Effector memory CD4-positive, alpha-beta T cell (primary cell): Measurements from ENCODE around the gene NAGS.

Experiments used
- DNase-seq, 3 donors: peaks; one replicate each; pipeline ENCODE4 v3.0.0-alpha.2; 2020
- H3K27ac ChIP-seq: 2 replicates; pipeline ENCODE4 v1.7.0; 2013; ENCODE audit warnings: mild to moderate bottlenecking, low read length, moderate library complexity; ENCODE audit not compliant: insufficient read depth, poor library complexity, severe bottlenecking
- H3K27me3 ChIP-seq: replicated peaks from 2 replicates; pipeline ENCODE4 v1.7.0; 2013; ENCODE audit warnings: mild to moderate bottlenecking, low read length; ENCODE audit not compliant: insufficient read depth, control insufficient read depth, poor library complexity, severe bottlenecking
- H3K36me3 ChIP-seq: 2 replicates; pipeline ENCODE4 v1.7.0; 2013; ENCODE audit warnings: mild to moderate bottlenecking, low read length, moderate library complexity; ENCODE audit not compliant: control insufficient read depth, insufficient read depth
- H3K4me1 ChIP-seq: 2 replicates; pipeline ENCODE4 v1.7.0; 2013; ENCODE audit warnings: low read length, mild to moderate bottlenecking; ENCODE audit not compliant: control insufficient read depth, insufficient read depth, poor library complexity, severe bottlenecking
- H3K4me3 ChIP-seq: 2 replicates; pipeline ENCODE4 v1.7.0; 2013; ENCODE audit warnings: low read length, low read depth, mild to moderate bottlenecking; ENCODE audit not compliant: insufficient read depth, poor library complexity, severe bottlenecking
- H3K9me3 ChIP-seq: 2 replicates; pipeline ENCODE4 v1.7.0; 2013; ENCODE audit warnings: mild to moderate bottlenecking, low read length, moderate library complexity; ENCODE audit not compliant: control insufficient read depth

Gene NAGS

DNA sequence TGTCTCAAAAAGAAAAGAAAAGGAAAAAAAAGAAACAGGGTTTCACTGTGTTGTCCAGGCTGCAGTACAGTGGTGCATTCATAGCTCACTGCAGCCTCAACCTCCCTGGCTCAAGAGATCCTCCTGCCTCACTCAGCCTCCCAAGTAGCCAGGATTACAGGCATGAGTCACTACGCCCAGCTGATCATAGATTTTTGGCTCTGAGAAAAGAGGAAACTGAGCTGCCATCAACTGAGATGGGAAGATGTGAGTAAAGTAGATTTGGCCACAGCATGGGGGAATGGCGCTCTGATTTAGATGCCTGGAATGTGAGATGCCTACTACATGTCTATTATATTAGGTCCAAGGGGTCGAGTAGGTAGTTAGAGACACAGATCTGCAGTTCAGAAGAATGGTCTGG lies 5.9 kb upstream of the NAGS start:
- Histone ChIP-seq H3K4me3 (no peak overlapping the region), H3K4me1 (no peaks in the 10 kb centered on the region), H3K9me3 (no peaks in the 10 kb centered on the region), H3K36me3 (no peaks in the 10 kb centered on the region), H3K27ac (no peak overlapping the region), H3K27me3 (peaks cover 10% of the 10 kb centered on the region)
- no peak for DNase-seq

DNA sequence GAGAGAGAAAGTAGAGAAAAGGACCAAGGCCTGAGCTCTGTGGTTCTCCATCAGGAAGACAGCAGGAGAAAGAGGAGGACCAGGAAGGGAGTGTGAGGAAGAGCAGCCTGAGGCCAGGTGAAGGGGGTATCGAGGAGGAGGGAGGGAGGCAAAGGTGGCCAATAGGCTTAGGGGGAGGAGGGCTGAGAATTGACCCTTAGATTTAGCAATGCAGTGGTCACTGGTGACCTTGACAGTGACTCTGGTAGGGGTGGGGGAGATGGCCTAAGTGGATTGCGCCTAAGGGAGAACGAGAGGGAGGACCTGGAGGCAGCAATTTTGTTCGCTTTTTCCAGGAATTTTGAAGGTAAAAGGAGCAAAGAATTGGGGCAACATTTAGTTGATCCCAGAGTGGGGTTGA lies 5.4 kb upstream of the NAGS start:
- H3K36me3 ChIP-seq, result no peaks in the 10 kb centered on the region
- no peaks in the 10 kb centered on the region for H3K9me3 ChIP-seq
- H3K4me1 ChIP-seq, result no peaks in the 10 kb centered on the region
- H3K27me3 ChIP-seq, result peaks cover 10% of the 10 kb centered on the region
- no peak overlapping the region for H3K4me3 ChIP-seq
- DNase-seq, result no peak
- H3K27ac ChIP-seq, result no peak overlapping the region

DNA sequence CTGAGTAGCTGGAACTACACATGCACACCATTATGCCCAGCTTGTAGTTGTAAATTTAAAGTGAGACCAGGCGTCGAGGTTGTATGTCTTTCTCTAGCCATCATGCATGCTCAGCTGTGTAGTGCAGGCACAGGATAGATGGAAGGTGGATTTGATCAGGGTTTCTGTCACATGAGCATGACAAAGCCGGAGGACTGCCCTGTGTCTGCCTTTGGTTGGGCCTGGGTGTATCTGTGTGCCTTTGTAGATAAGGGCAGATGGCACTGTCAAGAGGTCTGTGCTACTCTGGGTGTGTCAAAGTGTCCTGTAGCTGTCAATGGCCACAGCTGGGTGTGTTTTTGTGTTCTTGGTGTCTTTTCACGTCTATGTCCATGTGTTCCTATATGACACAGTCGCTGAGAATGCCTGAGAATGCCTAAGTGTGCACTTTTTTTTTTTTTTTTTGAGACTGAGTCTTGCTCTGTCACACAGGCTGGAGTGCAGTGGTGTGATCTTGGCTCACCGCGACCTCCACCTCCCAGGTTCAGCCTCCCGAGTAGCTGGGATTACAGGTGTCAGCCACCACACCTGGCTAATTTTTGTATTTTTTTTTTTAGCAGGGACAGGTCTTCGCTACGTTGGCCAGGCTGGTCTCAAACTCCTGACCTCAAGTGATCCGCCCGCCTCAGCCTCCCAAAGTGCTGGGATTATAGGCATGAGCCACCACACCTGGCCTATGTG lies 4.1 kb upstream of the NAGS start:
- no peak overlapping the region for H3K27ac ChIP-seq
- H3K9me3 ChIP-seq, result no peaks in the 10 kb centered on the region
- H3K4me1 ChIP-seq, result peaks cover 6% of the 10 kb centered on the region
- H3K36me3 ChIP-seq, result no peaks in the 10 kb centered on the region
- H3K27me3 ChIP-seq, result peaks cover 5% of the 10 kb centered on the region
- no peak overlapping the region for H3K4me3 ChIP-seq
- DNase-seq, result no peak

DNA sequence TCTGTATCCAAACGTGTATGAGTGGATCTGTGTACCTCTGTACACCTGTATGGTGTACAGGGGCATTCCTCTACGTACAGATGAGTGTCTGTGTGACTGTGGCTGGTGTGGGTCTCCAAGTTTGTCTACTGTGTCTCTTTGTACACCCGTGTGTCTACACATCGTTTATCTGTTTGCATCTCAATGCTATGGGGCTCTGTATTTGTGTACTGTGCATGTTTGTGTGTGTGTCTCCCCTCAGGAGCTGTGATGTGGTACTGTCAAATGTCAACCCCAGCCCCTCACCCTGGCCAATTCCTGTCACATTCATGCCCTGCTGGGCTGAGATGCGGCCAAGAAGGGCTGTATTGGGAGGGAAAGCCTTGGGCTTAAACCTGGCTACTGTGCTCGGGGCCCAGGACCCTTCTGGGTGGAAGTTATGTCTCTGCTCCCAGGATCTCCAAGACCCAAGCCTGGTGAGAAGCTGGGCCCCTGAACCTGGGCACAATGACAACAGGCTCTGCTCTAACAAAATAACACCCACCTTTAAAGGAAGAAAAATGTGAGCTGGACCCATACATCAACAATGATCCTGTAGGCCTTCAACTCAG lies 3.5 kb upstream of the NAGS start:
- Histone ChIP-seq H3K4me1 (peaks cover 10% of the 10 kb centered on the region), H3K9me3 (no peaks in the 10 kb centered on the region), H3K27me3 (peaks cover 3% of the 10 kb centered on the region), H3K27ac (no peak overlapping the region), H3K4me3 (no peak overlapping the region), H3K36me3 (no peaks in the 10 kb centered on the region)
- DNase-seq, result no peak

DNA sequence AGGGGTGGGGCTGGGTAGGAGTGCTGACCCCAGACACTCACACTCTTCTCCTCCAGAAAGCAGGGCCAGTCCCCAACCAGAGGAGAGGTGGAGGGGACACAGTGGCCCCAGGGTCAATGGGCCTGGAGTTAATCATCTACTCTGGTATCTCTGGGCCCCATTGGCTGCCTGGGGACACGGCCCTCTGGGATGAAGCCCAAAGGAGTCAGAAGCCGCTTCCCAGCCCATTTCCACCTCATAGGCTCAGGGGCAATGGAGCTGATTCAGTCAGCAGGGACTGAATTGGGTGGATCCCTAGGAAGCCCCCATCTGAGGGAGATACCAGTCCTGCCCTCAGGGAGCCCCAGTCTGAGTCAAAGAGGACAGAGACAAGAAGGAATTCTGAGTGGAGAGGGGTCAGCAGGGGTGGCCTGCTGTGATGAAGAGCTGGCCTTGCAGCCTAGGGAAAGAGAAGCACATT lies 2.9 kb upstream of the NAGS start:
- no peak for DNase-seq
- Histone ChIP-seq H3K27ac (no peak overlapping the region), H3K27me3 (no peaks in the 10 kb centered on the region), H3K4me1 (peaks cover 16% of the 10 kb centered on the region), H3K36me3 (no peaks in the 10 kb centered on the region), H3K9me3 (no peaks in the 10 kb centered on the region), H3K4me3 (no peak overlapping the region)

DNA sequence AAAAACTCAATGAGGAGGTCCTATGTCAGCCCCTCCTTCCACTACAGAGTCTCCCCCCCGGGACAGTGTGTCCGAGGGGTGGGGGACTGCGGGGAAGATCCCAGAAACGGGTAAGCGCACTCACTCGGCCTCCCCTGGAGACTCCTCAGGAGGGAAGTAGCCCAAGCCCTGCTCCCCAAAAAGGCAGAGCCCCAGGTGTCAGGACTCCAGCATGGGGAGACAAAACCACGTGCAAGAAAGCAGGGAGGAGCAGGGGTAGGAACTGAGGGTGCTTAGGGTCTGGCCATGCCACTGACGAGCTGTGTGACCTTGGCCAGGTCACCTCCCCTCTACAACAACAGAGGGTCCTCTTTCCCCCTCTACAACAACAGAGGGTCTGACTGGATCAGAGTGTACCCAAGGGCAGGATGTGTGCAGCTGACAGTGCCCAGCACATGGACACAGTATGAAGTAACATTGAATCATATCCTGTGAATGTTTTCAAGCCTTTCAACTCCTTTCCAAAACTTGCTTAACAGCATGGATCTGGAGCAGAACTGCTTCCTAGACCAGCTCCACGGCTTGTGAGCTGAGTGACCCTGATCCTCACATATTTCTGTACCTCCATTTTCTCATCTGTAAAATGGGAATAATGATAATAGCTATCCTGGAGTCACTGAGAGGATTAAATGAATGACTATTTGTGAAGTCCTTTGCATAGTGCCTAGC lies 2.1 kb upstream of the NAGS start:
- no peaks in the 10 kb centered on the region for H3K9me3 ChIP-seq
- H3K27me3 ChIP-seq, result no peaks in the 10 kb centered on the region

DNA sequence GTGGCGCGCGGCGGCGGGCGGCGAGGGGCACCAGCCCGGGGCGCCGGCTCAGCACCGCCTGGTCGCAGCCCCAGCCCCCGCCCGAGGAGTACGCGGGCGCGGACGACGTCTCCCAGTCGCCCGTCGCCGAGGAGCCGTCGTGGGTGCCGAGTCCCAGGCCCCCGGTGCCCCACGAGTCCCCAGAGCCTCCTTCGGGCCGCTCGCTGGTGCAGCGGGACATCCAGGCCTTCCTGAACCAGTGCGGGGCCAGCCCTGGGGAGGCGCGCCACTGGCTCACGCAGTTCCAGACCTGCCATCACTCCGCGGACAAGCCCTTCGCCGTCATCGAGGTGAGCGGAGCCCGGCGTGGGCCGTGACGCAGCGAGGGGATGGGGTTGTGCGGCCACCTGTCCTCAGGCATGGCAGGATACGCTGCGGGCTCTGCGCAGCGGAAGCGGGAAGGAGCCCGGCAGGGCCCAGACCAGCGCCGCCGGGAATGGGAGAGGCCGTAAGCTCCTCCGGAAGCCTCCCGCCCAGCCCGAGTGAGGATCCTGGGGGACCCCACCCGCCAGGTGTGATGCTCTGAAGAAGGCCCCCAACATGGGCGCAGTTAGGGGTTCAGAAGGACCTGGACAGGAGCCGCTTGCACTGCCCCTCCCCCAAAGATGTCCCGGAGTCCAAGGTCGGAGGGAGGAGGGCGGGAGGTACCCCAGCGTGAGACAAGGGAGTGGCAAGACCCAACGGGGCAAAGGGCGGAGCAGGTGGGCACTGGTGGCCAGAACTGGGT lies 522 bp downstream of the NAGS start:
- peaks cover 5% of the 10 kb centered on the region for H3K36me3 ChIP-seq
- no peak for DNase-seq
- H3K27me3 ChIP-seq, result no peaks in the 10 kb centered on the region
- peak overlapping the region; percentile 78 for H3K4me3 ChIP-seq
- no peak overlapping the region for H3K27ac ChIP-seq
- H3K9me3 ChIP-seq, result no peaks in the 10 kb centered on the region
- peaks cover 37% of the 10 kb centered on the region for H3K4me1 ChIP-seq

More for the DNA sequence above, 2.1 kb upstream of the NAGS start:
- Histone ChIP-seq H3K27ac (no peak overlapping the region), H3K4me1 (peaks cover 22% of the 10 kb centered on the region), H3K4me3 (no peak overlapping the region), H3K36me3 (no peaks in the 10 kb centered on the region)
- DNase-seq, result no peak

DNA sequence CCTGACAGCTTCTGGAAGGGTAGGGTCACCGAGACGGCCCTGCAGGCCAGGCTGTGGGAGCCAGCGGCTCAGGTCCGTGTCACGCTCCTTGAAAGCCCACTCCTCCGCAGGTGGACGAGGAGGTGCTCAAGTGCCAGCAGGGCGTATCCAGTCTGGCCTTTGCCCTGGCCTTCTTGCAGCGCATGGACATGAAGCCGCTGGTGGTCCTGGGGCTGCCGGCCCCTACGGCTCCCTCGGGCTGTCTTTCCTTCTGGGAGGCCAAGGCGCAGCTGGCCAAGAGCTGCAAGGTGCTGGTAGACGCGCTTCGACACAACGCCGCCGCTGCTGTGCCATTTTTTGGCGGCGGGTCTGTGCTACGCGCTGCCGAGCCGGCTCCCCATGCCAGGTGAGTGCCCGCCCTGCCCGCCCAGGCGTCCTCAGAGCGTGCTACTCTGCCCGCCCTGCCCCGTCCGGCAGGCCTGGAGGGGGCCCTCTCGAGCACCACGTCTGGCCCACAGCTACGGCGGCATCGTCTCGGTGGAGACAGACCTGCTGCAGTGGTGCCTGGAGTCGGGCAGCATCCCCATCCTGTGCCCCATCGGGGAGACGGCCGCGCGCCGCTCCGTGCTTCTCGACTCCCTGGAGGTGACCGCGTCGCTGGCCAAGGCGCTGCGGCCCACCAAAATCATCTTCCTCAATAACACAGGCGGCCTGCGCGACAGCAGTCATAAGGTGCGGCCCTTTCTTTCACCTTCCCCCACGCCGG lies 1.3 kb downstream of the NAGS start:
- no peaks in the 10 kb centered on the region for H3K27me3 ChIP-seq
- H3K4me1 ChIP-seq, result peaks cover 37% of the 10 kb centered on the region
- H3K27ac ChIP-seq, result no peak overlapping the region
- H3K9me3 ChIP-seq, result no peaks in the 10 kb centered on the region
- H3K4me3 ChIP-seq, result peak overlapping the region; percentile 78
- H3K36me3 ChIP-seq, result peaks cover 6% of the 10 kb centered on the region
- no peak for DNase-seq

DNA sequence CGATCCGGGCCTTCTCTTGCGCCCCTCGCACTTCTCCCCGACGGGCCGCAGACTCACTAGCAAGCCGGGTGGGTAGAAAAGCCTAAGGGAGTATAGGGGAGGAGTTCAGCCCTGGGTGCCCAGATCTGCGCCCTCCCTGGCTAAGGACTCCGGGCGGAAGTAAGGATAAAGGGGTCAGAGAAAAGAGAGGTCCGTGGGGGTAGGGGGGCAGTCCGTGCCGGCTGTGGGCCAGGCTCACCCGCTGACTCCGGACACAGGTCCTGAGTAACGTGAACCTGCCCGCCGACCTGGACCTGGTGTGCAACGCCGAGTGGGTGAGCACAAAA lies 1.8 kb downstream of the NAGS start:
- Histone ChIP-seq H3K27ac (no peak overlapping the region), H3K36me3 (peaks cover 8% of the 10 kb centered on the region), H3K4me3 (peak overlapping the region; percentile 78), H3K27me3 (no peaks in the 10 kb centered on the region), H3K4me1 (peaks cover 37% of the 10 kb centered on the region), H3K9me3 (no peaks in the 10 kb centered on the region)
- DNase-seq, result no peak
